HCT116 (cell line): ENCODE data around the gene LIN28A. TPM values are rescaled to one million over a fixed set of nuclear protein-coding genes. Genes with fewer than 3 reads are reported as not detected.

Source experiments
- ATAC-seq: fragments of 200-7000 bp; cut with Tn5 transposase; 2 replicates; pipeline ENCODE4 v1.9.1; 2020; ENCODE audit warnings: mild to moderate bottlenecking, moderate library complexity
- BruUV-seq: library from RNA; stranded (reverse); fragments of 400-500 nt; replicated peaks from 2 replicates; lab custom pipeline; 2021; lab: Mats Ljungman, UMichigan
- CTCF ChIA-PET: fragments of 300-600 bp; sonication (Branson Sonifier 250); formaldehyde crosslinking; loops from one replicate; lab custom pipeline; 2021; ENCODE audit warnings: antibody characterized with exemption; lab: Charles Lee
- POLR2A ChIA-PET: fragments of 300-600, 350-600 bp; sonication (Branson Sonifier 250); formaldehyde crosslinking; loops from one replicate; lab custom pipeline; 2021; ENCODE audit warnings: antibody characterized with exemption; lab: Charles Lee
- RAD21 ChIA-PET, 2 experiments: fragments of 300-600 bp; sonication (Branson Sonifier 250); formaldehyde crosslinking; loops; one replicate each; lab custom pipeline; 2023; ENCODE audit warnings: low total read pairs in 2 of 2; ENCODE audit not compliant: uncharacterized antibody in 2 of 2, unreplicated experiment in 2 of 2, low non-redundant PET in 1 of 2; lab: Charles Lee
- DNase-seq: peaks from one replicate; pipeline ENCODE4 v3.0.0-alpha.2; 2010; ENCODE audit warnings: low read depth, low spot score
- H2AFZ ChIP-seq: fragments of 200-600 bp; shearing (Covaris generic), sonication (generic); 2 replicates; pipeline ENCODE4 v1.6.1; 2017; ENCODE audit warnings: low read depth, mixed run types, mixed read lengths, antibody characterized with exemption, low read length; ENCODE audit not compliant: poor library complexity, severe bottlenecking
- H3K27ac ChIP-seq: 2 replicates; pipeline ENCODE4 v1.5.1; 2012; ENCODE audit warnings: low read depth, low read length
- H3K27me3 ChIP-seq: fragments of 200-600 bp; sonication (generic); 2 replicates; pipeline ENCODE4 v1.6.1; 2016; ENCODE audit warnings: mixed run types, low read length, mixed read lengths; ENCODE audit not compliant: insufficient read depth
- H3K36me3 ChIP-seq, 2 experiments: fragments of 200-500 bp in 1 of 2; fragments of 200-600 bp in 1 of 2; sonication (Bioruptor generic) in 1 of 2; sonication (generic) in 1 of 2; 2 replicates each; pipeline versions ENCODE4 v1.5.1 to v1.6.1; 2014 to 2016; ENCODE audit warnings: low read length in 2 of 2, inconsistent platforms in 1 of 2, mixed read lengths in 1 of 2, mixed run types in 1 of 2; ENCODE audit not compliant: insufficient read depth in 2 of 2, control insufficient read depth in 1 of 2
- H3K4me1 ChIP-seq, 2 experiments: fragments of 200-600 bp in 1 of 2; sonication (generic) in 1 of 2; 2 replicates each; pipeline versions ENCODE4 v1.5.1 to v1.6.1; 2012 to 2017; ENCODE audit warnings: low read length in 2 of 2, inconsistent platforms in 1 of 2, mild to moderate bottlenecking in 1 of 2, mixed read lengths in 1 of 2, mixed run types in 1 of 2, moderate library complexity in 1 of 2; ENCODE audit not compliant: insufficient read depth in 2 of 2, control insufficient read depth in 1 of 2
- H3K4me2 ChIP-seq: fragments of 200-600 bp; sonication (generic); 2 replicates; pipeline ENCODE4 v1.6.1; 2017; ENCODE audit warnings: mixed run types, low read length, mixed read lengths
- H3K4me3 ChIP-seq, 2 experiments: fragments of 200-600 bp in 1 of 2; sonication (generic) in 1 of 2; replicated peaks in 1 of 2; 2 replicates each; pipeline ENCODE4 v1.5.1; 2011 to 2016; ENCODE audit warnings: low read length in 2 of 2, control low read depth in 1 of 2, low read depth in 1 of 2, mild to moderate bottlenecking in 1 of 2, mixed read lengths in 1 of 2, mixed run types in 1 of 2
- H3K79me2 ChIP-seq: fragments of 200-600 bp; sonication (generic); 2 replicates; pipeline ENCODE4 v1.6.1; 2017; ENCODE audit warnings: mild to moderate bottlenecking, mixed run types, low read length, moderate library complexity, mixed read lengths; ENCODE audit not compliant: insufficient read depth
- H3K9ac ChIP-seq: fragments of 200-600 bp; sonication (generic); 2 replicates; pipeline ENCODE4 v1.6.1; 2016; ENCODE audit warnings: low read length, mixed read lengths
- H3K9me2 ChIP-seq: fragments of 200-600 bp; sonication (generic), shearing (Covaris generic); 2 replicates; pipeline ENCODE4 v1.6.1; 2017; ENCODE audit warnings: mixed run types, mild to moderate bottlenecking, moderate library complexity; ENCODE audit not compliant: insufficient read depth
- H3K9me3 ChIP-seq, 2 experiments: fragments of 200-500 bp in 1 of 2; fragments of 200-600 bp in 1 of 2; sonication (Bioruptor generic) in 1 of 2; sonication (generic) in 1 of 2; 2 replicates each; pipeline ENCODE4 v1.6.1; 2014 to 2017; ENCODE audit warnings: low read length in 2 of 2, mixed read lengths in 2 of 2, inconsistent platforms in 1 of 2, low read depth in 1 of 2, mild to moderate bottlenecking in 1 of 2, mixed run types in 1 of 2, moderate library complexity in 1 of 2; ENCODE audit not compliant: control insufficient read depth in 1 of 2, insufficient read depth in 1 of 2
- H4K20me1 ChIP-seq: fragments of 200-600 bp; sonication (generic), shearing (Covaris generic); 2 replicates; pipeline ENCODE4 v1.6.1; 2017; ENCODE audit warnings: mixed run types, mild to moderate bottlenecking, moderate library complexity; ENCODE audit not compliant: insufficient read depth
- CBX3 ChIP-seq: IDR thresholded peaks from 2 replicates; pipeline ENCODE4 v1.6.1; 2012; ENCODE audit warnings: low read depth
- EGR1 ChIP-seq: IDR thresholded peaks from 2 replicates; pipeline ENCODE4 v1.6.1; 2012; ENCODE audit warnings: low read depth
- JUND ChIP-seq: IDR thresholded peaks from 2 replicates; pipeline ENCODE4 v1.6.1; 2012
- POLR2AphosphoS5 ChIP-seq: IDR thresholded peaks from 2 replicates; pipeline ENCODE4 v1.6.1; 2011; ENCODE audit warnings: mild to moderate bottlenecking, low read depth, low read length, moderate library complexity
- SIN3A ChIP-seq: IDR thresholded peaks from 2 replicates; pipeline ENCODE4 v1.6.1; 2012; ENCODE audit warnings: low read depth
- SP1 ChIP-seq: IDR thresholded peaks from 2 replicates; pipeline ENCODE4 v1.6.1; 2012; ENCODE audit warnings: low read depth
- SRF ChIP-seq: IDR thresholded peaks from 2 replicates; pipeline ENCODE4 v1.6.1; 2012; ENCODE audit warnings: low read depth
- TCF7L2 ChIP-seq: IDR thresholded peaks from 2 replicates; pipeline ENCODE4 v1.7.0; 2011; ENCODE audit warnings: borderline replicate concordance, inconsistent platforms; ENCODE audit not compliant: insufficient read depth, insufficient read length; ENCODE audit errors: extremely low read depth
- ZFX ChIP-seq: fragments of 450-650 bp; IDR thresholded peaks from 2 replicates; pipeline ENCODE4 v1.6.1; 2017
- intact Hi-C: fragments of 100-400 bp; cut with micrococcal nuclease; formaldehyde crosslinking; loops from 2 replicates; pipeline ENCODE4 v1.10.0; 2022
- total RNA-seq: library from RNA; stranded (reverse); gene quantifications from one replicate; pipeline ENCODE4 v1.2.1, GENCODE V29; 2021; ENCODE audit not compliant: unreplicated experiment
- TF ChIP-seq, protein P1 (sequence below): IDR thresholded peaks from 2 replicates; pipeline ENCODE4 v1.6.1; 2012
- TF ChIP-seq, protein P2 (sequence below): IDR thresholded peaks from 2 replicates; pipeline ENCODE4 v1.6.1; 2012; ENCODE audit warnings: low read depth

The LIN28A gene
- total RNA-seq, 1 experiment from 2014 or later: 1.4 TPM

DNA sequence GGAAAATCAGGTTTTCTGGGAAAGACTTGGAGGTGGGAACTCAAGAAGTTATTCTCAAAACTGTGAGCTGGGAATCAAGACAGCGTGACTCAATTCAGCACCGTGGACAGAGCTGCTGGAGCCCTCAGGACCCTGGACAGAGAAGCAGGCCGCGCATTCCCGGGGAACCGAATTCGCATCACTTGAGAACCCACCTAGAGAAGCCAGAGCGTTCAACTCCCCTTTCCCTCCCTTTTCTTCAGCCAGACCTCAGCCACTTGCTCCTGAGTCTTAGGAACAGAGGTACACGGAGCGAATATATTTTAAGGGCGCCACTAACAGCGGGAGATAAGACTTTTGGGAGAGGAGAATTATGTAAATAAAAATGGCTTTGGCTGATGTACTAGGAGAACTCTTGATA lies 2.0 kb upstream of the LIN28A start:
- peak; percentile 73 for ATAC-seq
- TF ChIP-seq EGR1 (no peak), SIN3A (peak; percentile 99), POLR2AphosphoS5 (peak; percentile 64; the same call in 1 of the 2 replicates), CBX3 (peak; percentile 75), SRF (no peak)
- TF ChIP-seq, protein P1, sequence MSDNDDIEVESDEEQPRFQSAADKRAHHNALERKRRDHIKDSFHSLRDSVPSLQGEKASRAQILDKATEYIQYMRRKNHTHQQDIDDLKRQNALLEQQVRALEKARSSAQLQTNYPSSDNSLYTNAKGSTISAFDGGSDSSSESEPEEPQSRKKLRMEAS: peak; percentile 85

DNA sequence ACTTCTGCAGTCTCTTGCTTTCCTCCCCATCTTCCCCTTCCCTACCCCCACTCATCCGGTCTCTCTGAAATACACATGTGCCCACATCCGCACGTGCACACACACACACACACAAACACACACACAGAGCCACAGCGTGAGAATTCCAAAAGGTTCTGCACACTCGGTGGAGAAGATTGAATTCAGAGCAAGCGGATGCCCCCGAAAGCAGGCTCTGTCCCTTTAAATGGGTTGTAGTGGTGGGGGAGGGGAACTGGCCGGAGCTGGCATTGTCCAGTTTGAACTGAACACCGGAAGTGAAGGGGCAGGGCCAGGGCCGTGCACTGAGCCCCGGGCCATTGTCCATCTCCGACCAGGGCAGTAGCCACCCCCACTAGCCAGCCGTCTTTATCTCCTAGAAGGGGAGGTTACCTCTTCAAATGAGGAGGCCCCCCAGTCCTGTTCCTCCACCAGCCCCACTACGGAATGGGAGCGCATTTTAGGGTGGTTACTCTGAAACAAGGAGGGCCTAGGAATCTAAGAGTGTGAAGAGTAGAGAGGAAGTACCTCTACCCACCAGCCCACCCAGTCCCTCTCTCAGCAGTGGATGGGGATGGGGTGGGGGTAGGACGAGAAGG lies 1.3 kb upstream of the LIN28A start:
- Histone ChIP-seq H3K27ac (no peak overlapping the region), H3K9ac (peak overlapping the region; percentile 28; the same call in 1 of the 2 replicates), H3K4me1 (peaks cover 0 to 19% of the 10 kb centered on the region in 2 experiments; a peak in 3 of 4 replicates), H3K79me2 (no peaks in the 10 kb centered on the region), H4K20me1 (no peaks in the 10 kb centered on the region), H3K4me2 (peak overlapping the region; percentile 77), H3K27me3 (no peaks in the 10 kb centered on the region; the same call in 1 of the 2 replicates), H2AFZ (peak overlapping the region; percentile 71), H3K36me3 (no peaks in the 10 kb centered on the region), H3K9me2 (no peaks in the 10 kb centered on the region), H3K4me3 (peak overlapping the region; percentile 45 to 51), H3K9me3 (no peaks in the 10 kb centered on the region)
- TF ChIP-seq TCF7L2 (no peak), SP1 (peak; percentile 47), JUND (no peak), ZFX (no peak)
- TF ChIP-seq, protein P2, sequence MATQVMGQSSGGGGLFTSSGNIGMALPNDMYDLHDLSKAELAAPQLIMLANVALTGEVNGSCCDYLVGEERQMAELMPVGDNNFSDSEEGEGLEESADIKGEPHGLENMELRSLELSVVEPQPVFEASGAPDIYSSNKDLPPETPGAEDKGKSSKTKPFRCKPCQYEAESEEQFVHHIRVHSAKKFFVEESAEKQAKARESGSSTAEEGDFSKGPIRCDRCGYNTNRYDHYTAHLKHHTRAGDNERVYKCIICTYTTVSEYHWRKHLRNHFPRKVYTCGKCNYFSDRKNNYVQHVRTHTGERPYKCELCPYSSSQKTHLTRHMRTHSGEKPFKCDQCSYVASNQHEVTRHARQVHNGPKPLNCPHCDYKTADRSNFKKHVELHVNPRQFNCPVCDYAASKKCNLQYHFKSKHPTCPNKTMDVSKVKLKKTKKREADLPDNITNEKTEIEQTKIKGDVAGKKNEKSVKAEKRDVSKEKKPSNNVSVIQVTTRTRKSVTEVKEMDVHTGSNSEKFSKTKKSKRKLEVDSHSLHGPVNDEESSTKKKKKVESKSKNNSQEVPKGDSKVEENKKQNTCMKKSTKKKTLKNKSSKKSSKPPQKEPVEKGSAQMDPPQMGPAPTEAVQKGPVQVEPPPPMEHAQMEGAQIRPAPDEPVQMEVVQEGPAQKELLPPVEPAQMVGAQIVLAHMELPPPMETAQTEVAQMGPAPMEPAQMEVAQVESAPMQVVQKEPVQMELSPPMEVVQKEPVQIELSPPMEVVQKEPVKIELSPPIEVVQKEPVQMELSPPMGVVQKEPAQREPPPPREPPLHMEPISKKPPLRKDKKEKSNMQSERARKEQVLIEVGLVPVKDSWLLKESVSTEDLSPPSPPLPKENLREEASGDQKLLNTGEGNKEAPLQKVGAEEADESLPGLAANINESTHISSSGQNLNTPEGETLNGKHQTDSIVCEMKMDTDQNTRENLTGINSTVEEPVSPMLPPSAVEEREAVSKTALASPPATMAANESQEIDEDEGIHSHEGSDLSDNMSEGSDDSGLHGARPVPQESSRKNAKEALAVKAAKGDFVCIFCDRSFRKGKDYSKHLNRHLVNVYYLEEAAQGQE: peak; percentile 18; the same call in 1 of the 2 replicates
- TF ChIP-seq, protein P1: 0 out of 2 replicates have a peak, but pooled peaks have one; percentile 46
- intact Hi-C loops: no loop called here
- ChIA-PET RAD21 (no interaction called here), POLR2A (no interaction called here), CTCF (interaction anchor here (0.8 to 1.0 kb wide), 2 partner anchors 8 to 124 kb away, joined by 3 to 10 read pairs; no protein-coding TSS in a partner anchor)
- DNase-seq (no peak), ATAC-seq (peak; percentile 87)
- no TSS peak for BruUV-seq

More for the DNA sequence above, 2.0 kb upstream of the LIN28A start:
- POLR2A ChIA-PET: no interaction called here
- no TSS peak for BruUV-seq
- Histone ChIP-seq H3K9ac (no peak overlapping the region), H3K27ac (no peak overlapping the region), H3K9me2 (no peaks in the 10 kb centered on the region), H3K9me3 (no peaks in the 10 kb centered on the region), H3K27me3 (no peaks in the 10 kb centered on the region; the same call in 1 of the 2 replicates), H3K36me3 (no peaks in the 10 kb centered on the region), H2AFZ (no peak overlapping the region), H3K4me1 (peaks cover 0 to 19% of the 10 kb centered on the region in 2 experiments; a peak in 3 of 4 replicates), H4K20me1 (no peaks in the 10 kb centered on the region), H3K79me2 (no peaks in the 10 kb centered on the region), H3K4me3 (no peak overlapping the region), H3K4me2 (peak overlapping the region; percentile 77)
- RAD21 ChIA-PET: no interaction called here
- DNase-seq: no peak
- intact Hi-C loops: no loop called here
- CTCF ChIA-PET: interaction anchor here (0.8 to 1.0 kb wide), 2 partner anchors 9 to 123 kb away, joined by 3 to 10 read pairs; no protein-coding TSS in a partner anchor
